Inferior parietal cortex (tissue), 1 donor: ENCODE measurements around the gene SLC25A47.
"Not testable (repeated sequence)": the region's sequence is repeated elsewhere in the genome, so short reads cannot be mapped to it uniquely, and the experiment has no call there.

Experiments
- DNase-seq: peaks from one replicate; pipeline ENCODE4 v3.0.0-alpha.2; 2016; ENCODE audit errors: extremely low spot score

The SLC25A47 gene

GRCh38 chr14:100305324-100306100, 17.6 kb upstream of the SLC25A47 start:
- DNase-seq = no peak

GRCh38 chr14:100306101-100306997, 16.8 kb upstream of the SLC25A47 start, which contains the start of gene SLC25A29:
Gene SLC25A29, minus strand, starts transcription at chr14:100306444. Its CDS starts 212 bp downstream, at chr14:100306232.
- DNase-seq = peak; percentile 85

GRCh38 chr14:100306998-100307765, 16.0 kb upstream of the SLC25A47 start:
- DNase-seq = no peak

GRCh38 chr14:100307766-100308426, 15.2 kb upstream of the SLC25A47 start:
- no peak for DNase-seq

- not testable (repeated sequence) for DNase-seq
These were observed 14.7 kb upstream of the SLC25A47 start for GRCh38 chr14:100308427-100308792.

- DNase-seq = no peak
These were observed 14.0 kb upstream of the SLC25A47 start for GRCh38 chr14:100309028-100309737.

- not testable (repeated sequence) for DNase-seq
These were observed 10.8 kb upstream of the SLC25A47 start for GRCh38 chr14:100312110-100312876.

GRCh38 chr14:100312877-100313400, 10.2 kb upstream of the SLC25A47 start:
- no peak for DNase-seq

- no peak for DNase-seq
These were observed 9.5 kb upstream of the SLC25A47 start for GRCh38 chr14:100313464-100314230.

- no peak for DNase-seq
These were observed 8.4 kb upstream of the SLC25A47 start for GRCh38 chr14:100314724-100315123.

GRCh38 chr14:100317389-100317788, 5.8 kb upstream of the SLC25A47 start:
- DNase-seq = no peak

GRCh38 chr14:100317912-100318808, 5.0 kb upstream of the SLC25A47 start:
- peak; percentile 45 for DNase-seq

GRCh38 chr14:100320157-100320856, 2.8 kb upstream of the SLC25A47 start:
- no peak for DNase-seq

- no peak for DNase-seq
These were observed 1.5 kb upstream of the SLC25A47 start for GRCh38 chr14:100321473-100322137.

- no peak for DNase-seq
These were observed 791 bp upstream of the SLC25A47 start for GRCh38 chr14:100322138-100322957.

- no peak for DNase-seq
These were observed 786 bp downstream of the SLC25A47 start for GRCh38 chr14:100323942-100324307.
